ENCODE measurements around the gene USHBP1. TPM values are rescaled to one million over a fixed set of nuclear protein-coding genes. Genes with fewer than 3 reads are reported as not detected.

Gene USHBP1
- total RNA-seq: 12.3 TPM

- Histone ChIP-seq H3K27me3 (no peaks in the 10 kb centered on the region), H3K27ac (no peak within 1 kb of the TSS), H3K4me1 (peaks cover 5 to 6% of the 10 kb centered on the region in 2 donors), H3K4me3 (peak within 1 kb of the TSS in 1 of 2 donors; percentile 33), H3K9me3 (no peaks in the 10 kb centered on the region), H3K36me3 (peaks cover 0 to 10% of the 10 kb centered on the region in 2 donors)
- intact Hi-C loops (cut with DNase I): loop anchor here (10.0 kb wide), 1 partner anchor 200 kb away; the partner anchor contains the start of gene NXNL1
- TF ChIP-seq CTCF (IDR thresholded peaks at IDR 0.05): no peak
- no peak for DNase-seq (ENCODE audit: low spot score in 2 of 2)
These were observed at the start of gene USHBP1 for GRCh38 chr19:17264641-17264979. Gene USHBP1 (minus strand): TSS chr19:17264745. CDS start chr19:17264299, 446 bp downstream.

- Histone ChIP-seq H3K27me3 (no peaks in the 10 kb centered on the region), H3K27ac (no peak overlapping the region), H3K9me3 (no peaks in the 10 kb centered on the region), H3K4me3 (no peak overlapping the region), H3K4me1 (peaks cover 11 to 20% of the 10 kb centered on the region in 2 donors), H3K36me3 (peaks cover 29 to 34% of the 10 kb centered on the region in 2 donors)
- intact Hi-C loops (cut with DNase I): no loop called here
- TF ChIP-seq CTCF (IDR thresholded peaks at IDR 0.05): no peak
- DNase-seq (ENCODE audit: low spot score in 2 of 2): no peak
These were observed 49.6 kb upstream of the USHBP1 start for GRCh38 chr19:17314007-17314593.

- Histone ChIP-seq H3K4me3 (no peak overlapping the region), H3K36me3 (peaks cover 27 to 29% of the 10 kb centered on the region in 2 donors), H3K27me3 (no peaks in the 10 kb centered on the region), H3K4me1 (peaks cover 11 to 20% of the 10 kb centered on the region in 2 donors), H3K27ac (no peak overlapping the region), H3K9me3 (no peaks in the 10 kb centered on the region)
- TF ChIP-seq CTCF (IDR thresholded peaks at IDR 0.05): no peak
- DNase-seq (ENCODE audit: low spot score in 2 of 2): no peak
- intact Hi-C loops (cut with DNase I): no loop called here
These were observed 47.9 kb upstream of the USHBP1 start for GRCh38 chr19:17312189-17313113.

GRCh38 chr19:17311455-17312188 is 47.1 kb upstream of the USHBP1 start:
- Histone ChIP-seq H3K27me3 (no peaks in the 10 kb centered on the region), H3K27ac (no peak overlapping the region), H3K9me3 (no peaks in the 10 kb centered on the region), H3K4me1 (peaks cover 11 to 20% of the 10 kb centered on the region in 2 donors), H3K36me3 (peaks cover 23 to 27% of the 10 kb centered on the region in 2 donors), H3K4me3 (no peak overlapping the region)
- no peak for DNase-seq (ENCODE audit: low spot score in 2 of 2)
- no peak for TF ChIP-seq CTCF (IDR thresholded peaks at IDR 0.05)
- intact Hi-C loops (cut with DNase I): no loop called here

GRCh38 chr19:17309965-17310461 is 45.5 kb upstream of the USHBP1 start:
- H3K36me3 ChIP-seq: peaks cover 10 to 14% of the 10 kb centered on the region in 2 donors
- no peak for TF ChIP-seq CTCF (IDR thresholded peaks at IDR 0.05)
- DNase-seq (ENCODE audit: low spot score in 2 of 2): no peak
- H3K27ac ChIP-seq: peak overlapping the region; percentile 65 to 73
- intact Hi-C loops (cut with DNase I): loop anchor here (1.0 kb wide), 1 partner anchor 73 kb away; no protein-coding TSS in a partner anchor
- H3K4me3 ChIP-seq: peak overlapping the region; percentile 87 to 89
- H3K4me1 ChIP-seq: peaks cover 11 to 22% of the 10 kb centered on the region in 2 donors
- no peaks in the 10 kb centered on the region for H3K9me3 ChIP-seq
- H3K27me3 ChIP-seq: no peaks in the 10 kb centered on the region
